SK-N-SH (cell line): ENCODE measurements around the gene HYAL3. TPM values are rescaled to one million over a fixed set of nuclear protein-coding genes. Genes with fewer than 3 reads are reported as not detected.

Experiments
- CTCF ChIA-PET: fragments of 300-600, 350-600 bp; formaldehyde crosslinking; extraction: SDS; loops from one replicate; lab custom pipeline; 2021; lab: Yijun Ruan, JAX
- POLR2A ChIA-PET: fragments of 350-600 bp; sonication (Branson Sonifier 250); formaldehyde crosslinking; extraction: SDS; loops from one replicate; lab custom pipeline; 2020; ENCODE audit warnings: antibody characterized with exemption, inconsistent platforms; lab: Yijun Ruan, JAX
- DNase-seq: peaks from one replicate; pipeline ENCODE4 v3.0.0; 2012
- H2AFZ ChIP-seq: fragments of 200-600 bp; sonication (generic); 2 replicates; pipeline ENCODE4 v1.8.1; 2016; ENCODE audit warnings: antibody characterized with exemption, mild to moderate bottlenecking, low read depth
- H3F3A ChIP-seq: fragments of 200-600 bp; sonication (generic); replicated peaks from 2 replicates; pipeline ENCODE3; 2016; ENCODE audit warnings: antibody characterized with exemption, mild to moderate bottlenecking; ENCODE audit not compliant: insufficient read depth
- H3K27ac ChIP-seq, 2 experiments: fragments of 200-500 bp in 1 of 2; fragments of 200-600 bp in 1 of 2; sonication (Bioruptor generic) in 1 of 2; sonication (generic), shearing (Covaris generic) in 1 of 2; 2 replicates each; pipeline versions ENCODE4 v1.5.1 to v1.6.1; 2014 to 2016; ENCODE audit warnings: low read depth in 2 of 2, inconsistent platforms in 1 of 2, low read length in 1 of 2, mild to moderate bottlenecking in 1 of 2, mixed read lengths in 1 of 2
- H3K27me3 ChIP-seq: fragments of 200-600 bp; sonication (generic), shearing (Covaris generic); 2 replicates; pipeline ENCODE4 v1.6.1; 2016; ENCODE audit warnings: mixed run types; ENCODE audit not compliant: insufficient read depth
- H3K36me3 ChIP-seq, 2 experiments: fragments of 200-500 bp in 1 of 2; fragments of 200-600 bp in 1 of 2; sonication (Bioruptor generic) in 1 of 2; sonication (generic) in 1 of 2; replicated peaks in 1 of 2; 2 replicates each; pipeline versions ENCODE3 to v1.5.1; 2014 to 2016; ENCODE audit warnings: low read length in 1 of 2, mild to moderate bottlenecking in 1 of 2; ENCODE audit not compliant: insufficient read depth in 2 of 2, control insufficient read depth in 1 of 2
- H3K4me1 ChIP-seq, 2 experiments: fragments of 200-500 bp in 1 of 2; fragments of 200-600 bp in 1 of 2; sonication (Bioruptor generic) in 1 of 2; sonication (generic), shearing (Covaris generic) in 1 of 2; 2 replicates each; pipeline versions ENCODE4 v1.5.1 to v1.6.1; 2014 to 2016; ENCODE audit warnings: low read depth in 1 of 2, low read length in 1 of 2, mixed run types in 1 of 2; ENCODE audit not compliant: insufficient read depth in 2 of 2, control insufficient read depth in 1 of 2
- H3K4me2 ChIP-seq: fragments of 200-600 bp; sonication (generic), shearing (Covaris generic); 2 replicates; pipeline ENCODE4 v1.6.1; 2017; ENCODE audit warnings: mixed run types
- H3K4me3 ChIP-seq, 2 experiments: fragments of 200-500 bp in 1 of 2; fragments of 200-600 bp in 1 of 2; sonication (Bioruptor generic) in 1 of 2; sonication (generic), shearing (Covaris generic) in 1 of 2; 2 replicates each; pipeline versions ENCODE4 v1.5.1 to v1.8.1; 2014 to 2016; ENCODE audit warnings: low read depth in 2 of 2, inconsistent platforms in 1 of 2, low read length in 1 of 2, mild to moderate bottlenecking in 1 of 2, mixed read lengths in 1 of 2, moderate library complexity in 1 of 2
- H3K79me2 ChIP-seq: fragments of 200-600 bp; sonication (generic); 2 replicates; pipeline ENCODE4 v1.8.1; 2017; ENCODE audit warnings: mild to moderate bottlenecking; ENCODE audit not compliant: insufficient read depth
- H3K9ac ChIP-seq: fragments of 200-600 bp; sonication (generic); 2 replicates; pipeline ENCODE4 v1.6.1; 2017; ENCODE audit warnings: mixed run types
- H3K9me2 ChIP-seq: fragments of 200-600 bp; sonication (generic); 2 replicates; pipeline ENCODE4 v1.6.1; 2017; ENCODE audit warnings: mixed run types
- H3K9me3 ChIP-seq: fragments of 200-600 bp; sonication (generic); 2 replicates; pipeline ENCODE4 v1.6.1; 2017; ENCODE audit warnings: mixed run types, mild to moderate bottlenecking, moderate library complexity
- H4K20me1 ChIP-seq: fragments of 200-600 bp; sonication (generic); 2 replicates; pipeline ENCODE4 v1.6.1; 2017; ENCODE audit warnings: mild to moderate bottlenecking, mixed run types; ENCODE audit not compliant: insufficient read depth
- CTCF ChIP-seq: fragments of 200-600 bp; sonication (generic); IDR thresholded peaks from 2 replicates; pipeline ENCODE4 v1.6.1; 2017; ENCODE audit warnings: antibody characterized with exemption, mild to moderate bottlenecking, moderate library complexity
- EP300 ChIP-seq, 2 experiments: IDR thresholded peaks; 2 replicates each; pipeline versions ENCODE4 v1.4.0 to v1.6.1; 2012; ENCODE audit warnings: borderline replicate concordance in 1 of 2, low read depth in 1 of 2, low read length in 1 of 2
- EZH2phosphoT487 ChIP-seq: fragments of 200-600 bp; sonication (generic); IDR thresholded peaks from 2 replicates; pipeline ENCODE4 v1.6.1; 2017; ENCODE audit warnings: low read depth, mixed run types, mild to moderate bottlenecking, antibody characterized with exemption, moderate library complexity, borderline replicate concordance
- FOSL2 ChIP-seq: IDR thresholded peaks from 2 replicates; pipeline ENCODE4 v1.4.0; 2012; ENCODE audit warnings: low read depth, mild to moderate bottlenecking, moderate library complexity, borderline replicate concordance
- FOXM1 ChIP-seq: IDR thresholded peaks from 2 replicates; pipeline ENCODE4 v1.4.0; 2012; ENCODE audit warnings: low read depth, mild to moderate bottlenecking
- GATA2 ChIP-seq: sonication (generic); formaldehyde crosslinking; IDR thresholded peaks from 2 replicates; pipeline ENCODE4 v1.5.0; 2020; ENCODE audit warnings: mild to moderate bottlenecking, missing genetic modification reagents
- IRF3 ChIP-seq: fragments of 150-350 bp; IDR thresholded peaks from 2 replicates; pipeline ENCODE4 v1.6.1; 2016; ENCODE audit warnings: mild to moderate bottlenecking, low read depth, low read length
- JUND ChIP-seq: IDR thresholded peaks from 2 replicates; pipeline ENCODE4 v1.4.0; 2012
- MAX ChIP-seq: IDR thresholded peaks from 2 replicates; pipeline ENCODE4 v1.4.0; 2012; ENCODE audit warnings: low read depth
- MXI1 ChIP-seq: IDR thresholded peaks from 2 replicates; pipeline ENCODE4 v1.6.1; 2012; ENCODE audit warnings: mild to moderate bottlenecking, low read depth, low read length, improper control_type of control experiment
- RCOR1 ChIP-seq: fragments of 150-350 bp; IDR thresholded peaks from 2 replicates; pipeline ENCODE4 v1.6.1; 2017; ENCODE audit warnings: antibody characterized with exemption, low read length
- RXRA ChIP-seq: IDR thresholded peaks from 2 replicates; pipeline ENCODE4 v1.4.0; 2012; ENCODE audit warnings: low read depth, mild to moderate bottlenecking, borderline replicate concordance
- SIN3A ChIP-seq: IDR thresholded peaks from 2 replicates; pipeline ENCODE4 v1.6.1; 2012; ENCODE audit warnings: low read depth, mild to moderate bottlenecking, low read length, moderate library complexity, borderline replicate concordance
- SMC3 ChIP-seq: IDR thresholded peaks from 2 replicates; pipeline ENCODE4 v1.6.1; 2012; ENCODE audit warnings: low read depth, low read length, improper control_type of control experiment
- TAF1 ChIP-seq: IDR thresholded peaks from 2 replicates; pipeline ENCODE4 v1.6.1; 2012; ENCODE audit warnings: low read depth, mild to moderate bottlenecking, low read length, moderate library complexity, borderline replicate concordance
- USF1 ChIP-seq: IDR thresholded peaks from 2 replicates; pipeline ENCODE4 v1.4.0; 2012; ENCODE audit warnings: low read depth, borderline replicate concordance
- USF2 ChIP-seq: fragments of 150-350 bp; IDR thresholded peaks from 2 replicates; pipeline ENCODE4 v1.6.1; 2017; ENCODE audit warnings: antibody characterized with exemption, low read length, low read depth, borderline replicate concordance
- YY1 ChIP-seq: IDR thresholded peaks from 2 replicates; pipeline ENCODE4 v1.4.0; 2012; ENCODE audit warnings: low read depth, mild to moderate bottlenecking
- WGBS: methylation state at CpG from one replicate; pipeline ENCODE4 v1.1.6; 2017; ENCODE audit warnings: low lambda C conversion rate; 5-methylcytosine and 5-hydroxymethylcytosine counted together
- polyA plus RNA-seq, 3 experiments: library from polyadenylated mRNA; depleted of rRNA; stranded (reverse); fragments of >200 nt; gene quantifications; 2 replicates each; pipeline ENCODE4 v1.2.3, GENCODE V29; 2012

Gene HYAL3
- polyA plus RNA-seq, 1 of the 3 experiments (the other 2 are of a cell fraction), result 7.8 TPM

GRCh38 chr3:50341537-50341936 lies 42.3 kb upstream of the HYAL3 start:
- Histone ChIP-seq H3K27ac (no peak overlapping the region), H3K27me3 (no peaks in the 10 kb centered on the region), H3K4me1 (peaks cover 5 to 14% of the 10 kb centered on the region in 2 experiments; a peak in 2 of 4 replicates), H3K79me2 (peaks cover 15% of the 10 kb centered on the region), H2AFZ (no peak overlapping the region), H3K9me2 (no peaks in the 10 kb centered on the region), H3K9me3 (no peaks in the 10 kb centered on the region), H3K36me3 (no peaks in the 10 kb centered on the region), H4K20me1 (no peaks in the 10 kb centered on the region), H3K9ac (no peak overlapping the region)
- CTCF ChIA-PET, result interaction anchor here (1.3 to 4.7 kb wide), 3 partner anchors 9 to 220 kb away, joined by 3 to 26 read pairs (median 3); partner anchors contain the start of gene NPRL2
- no peak for DNase-seq
- TF ChIP-seq IRF3 (no peak), SMC3 (no peak), FOSL2 (no peak), EP300 (IDR thresholded peaks at IDR 0.05; ENCODE audit: borderline replicate concordance in 1 of 2, low read depth in 1 of 2, low read length in 1 of 2) (no peak), RCOR1 (no peak), RXRA (no peak), JUND (no peak), TAF1 (no peak), GATA2 (CRISPR knock-in tag) (no peak), MAX (no peak), MXI1 (no peak), YY1 (no peak), FOXM1 (no peak), USF1 (no peak), USF2 (no peak), CTCF (no peak), EZH2phosphoT487 (no peak), SIN3A (no peak)
- TF ChIP-seq, all 33 proteins: peak for 0
- WGBS, result 97% methylated on average over 7 of the region's 9 CpGs
- POLR2A ChIA-PET, result no interaction called here
- no peaks in the 10 kb centered on the region for H3F3A ChIP-seq
- H3K4me3 ChIP-seq, result no peak overlapping the region
- H3K4me2 ChIP-seq, result no peak overlapping the region
